HG03066 (cell line): ENCODE measurements around the gene GPR3.
"Not testable (repeated sequence)": the region's sequence is repeated elsewhere in the genome, so short reads cannot be mapped to it uniquely, and the experiment has no call there.

ENCODE experiments used
- ATAC-seq: cut with Tn5 transposase; IDR thresholded peaks from one replicate; pipeline ENCODE4 v1.9.1; 2021; ENCODE audit warnings: low read depth; ENCODE audit not compliant: unreplicated experiment

The GPR3 gene

DNA sequence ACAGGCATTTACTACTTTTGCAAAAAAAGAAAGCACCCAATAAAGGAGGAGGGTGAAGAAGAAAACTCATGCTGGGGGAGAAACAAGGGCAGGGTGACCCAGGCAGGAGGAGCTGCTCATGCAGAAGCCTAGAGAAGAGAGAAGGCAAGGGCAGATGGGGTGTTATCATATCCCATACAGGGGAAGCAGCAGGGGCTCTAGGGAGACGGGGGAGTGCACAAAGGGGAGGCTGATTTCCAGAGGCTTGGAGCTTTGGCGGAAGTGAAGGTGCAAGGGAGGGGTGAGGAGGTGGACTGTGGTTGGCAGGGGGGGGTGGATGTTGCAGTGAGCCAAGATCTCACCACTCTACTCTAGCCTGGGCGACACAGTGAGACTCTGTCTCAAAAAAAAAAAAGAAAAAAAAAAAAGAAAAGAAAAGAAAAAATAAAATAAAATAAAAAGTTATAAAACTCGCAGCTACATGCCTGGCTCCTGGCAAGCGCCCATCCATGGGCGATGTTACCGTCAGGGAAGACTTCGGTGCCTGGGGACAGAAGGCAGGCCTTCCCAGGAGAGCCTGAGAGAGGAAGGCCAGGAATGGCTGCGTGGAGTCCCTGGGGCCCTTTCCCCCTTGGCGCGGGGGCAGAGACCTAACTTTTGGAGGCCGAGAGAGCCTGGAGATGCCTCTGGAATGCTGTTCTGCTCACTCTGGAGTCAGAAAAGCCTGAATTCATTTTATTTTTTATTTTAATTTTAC is 14.5 kb upstream of the GPR3 start:
- no peak for ATAC-seq

GRCh38 chr1:27379564-27380122 is 12.8 kb upstream of the GPR3 start:
- ATAC-seq = no peak

DNA sequence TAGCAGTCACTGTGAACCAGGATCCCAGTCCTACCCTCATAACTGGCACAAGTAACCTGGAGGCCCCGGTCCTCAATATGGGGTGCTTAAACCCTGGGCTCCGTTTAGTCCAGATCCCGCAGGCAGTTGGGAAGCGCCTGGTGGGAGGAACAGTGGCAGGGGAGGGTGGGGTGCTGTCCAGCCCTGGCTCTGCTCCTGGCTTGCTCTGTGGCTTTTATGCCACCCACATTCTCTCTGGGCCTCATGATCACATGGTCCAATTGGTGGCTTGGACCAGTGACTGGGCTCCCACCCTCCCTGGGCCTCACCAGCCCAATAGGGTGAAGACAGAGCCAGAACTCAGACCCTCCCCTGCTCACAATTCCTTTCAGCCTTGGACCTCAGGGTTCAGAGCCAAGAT is 12.2 kb upstream of the GPR3 start:
- no peak for ATAC-seq

DNA sequence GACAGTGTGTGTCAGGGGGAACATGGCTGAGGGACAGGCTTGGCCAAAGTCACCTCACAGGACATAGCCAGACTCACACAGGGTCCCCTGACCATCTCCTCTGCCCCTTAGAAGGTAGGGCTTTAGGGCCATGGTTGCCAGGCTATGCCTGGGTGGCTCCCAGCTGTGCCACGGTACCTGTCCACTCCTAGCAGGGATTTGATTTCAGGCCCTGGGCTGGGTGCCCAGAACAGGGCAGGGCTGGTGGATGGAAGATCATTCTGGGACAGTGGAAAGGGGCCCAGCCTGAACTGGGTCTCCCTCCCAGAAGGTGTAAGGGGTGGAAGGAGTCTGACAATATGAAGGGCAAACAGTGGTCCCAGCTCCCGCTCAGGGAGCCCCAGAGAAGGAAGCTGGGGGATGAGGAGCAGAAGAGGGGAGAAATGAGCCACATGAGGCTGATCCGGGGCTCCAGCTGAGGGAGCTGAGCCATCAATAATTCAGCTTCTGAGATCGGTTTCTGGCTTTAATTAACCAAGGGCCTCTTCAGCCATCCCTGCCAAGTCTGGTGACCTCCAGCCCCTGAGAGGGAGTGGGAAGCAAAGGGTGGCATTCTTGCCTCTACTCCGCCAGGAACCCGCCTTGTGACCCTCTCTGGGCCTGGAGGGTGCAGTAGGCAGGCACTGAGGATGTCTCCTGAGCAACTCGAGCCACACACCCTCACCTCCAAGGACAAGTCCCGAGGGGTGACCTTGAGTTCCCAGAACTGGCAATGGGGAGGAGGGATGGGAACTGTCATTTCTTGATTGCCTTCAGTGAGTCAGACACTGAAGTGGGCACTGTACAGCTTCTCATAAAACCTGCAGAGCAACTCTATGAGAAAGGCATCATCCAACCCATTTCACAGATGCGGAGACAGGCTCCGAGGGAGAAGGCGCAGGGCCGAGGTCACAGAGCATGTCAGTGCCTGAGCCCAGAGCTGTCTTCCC is 11.4 kb upstream of the GPR3 start:
- ATAC-seq = no peak

GRCh38 chr1:27381969-27382762 is 10.3 kb upstream of the GPR3 start:
- ATAC-seq = no peak

GRCh38 chr1:27383039-27383605 is 9.3 kb upstream of the GPR3 start, which contains the start of gene CD164L2:
Gene CD164L2, minus strand, starts transcription at chr1:27383333. Its CDS starts 94 bp downstream, at chr1:27383239.
- ATAC-seq = no peak

DNA sequence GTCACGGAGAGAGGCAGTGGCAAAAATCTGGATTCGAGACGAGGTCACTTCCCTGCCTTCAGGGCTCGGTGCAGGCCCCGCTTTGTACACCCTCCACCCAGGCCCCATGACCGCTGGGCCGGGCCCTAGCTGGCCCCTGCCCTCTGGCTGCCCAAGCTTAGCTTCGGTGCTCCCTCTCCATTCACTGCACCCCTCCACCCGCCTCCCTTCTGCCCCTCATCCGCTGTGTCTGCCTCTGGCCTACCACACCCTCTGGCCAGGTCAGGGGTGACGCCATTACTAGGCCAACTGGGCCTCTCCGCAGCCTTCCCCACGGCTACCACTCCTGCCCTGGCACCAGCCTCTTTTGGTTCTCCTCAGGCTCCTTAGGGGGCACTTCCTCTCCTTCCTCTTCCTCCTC is 8.8 kb upstream of the GPR3 start:
- no peak for ATAC-seq

DNA sequence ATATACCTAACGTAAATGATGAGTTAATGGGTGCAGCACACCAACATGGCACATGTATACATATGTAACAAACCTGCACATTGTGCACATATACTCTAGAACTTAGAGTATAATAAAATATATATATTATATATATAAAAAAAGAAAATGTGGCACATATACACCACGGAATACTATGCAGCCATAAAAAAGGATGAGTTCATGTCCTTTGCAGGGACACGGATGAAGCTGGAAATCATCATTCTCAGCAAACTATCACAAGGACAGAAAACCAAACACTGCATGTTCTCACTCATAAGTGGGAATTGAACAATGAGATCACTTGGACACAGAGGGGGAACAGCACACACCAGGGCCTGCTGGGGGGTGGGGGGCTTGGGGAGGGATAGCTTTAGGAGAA is 7.6 kb upstream of the GPR3 start:
- ATAC-seq = not testable (repeated sequence)

DNA sequence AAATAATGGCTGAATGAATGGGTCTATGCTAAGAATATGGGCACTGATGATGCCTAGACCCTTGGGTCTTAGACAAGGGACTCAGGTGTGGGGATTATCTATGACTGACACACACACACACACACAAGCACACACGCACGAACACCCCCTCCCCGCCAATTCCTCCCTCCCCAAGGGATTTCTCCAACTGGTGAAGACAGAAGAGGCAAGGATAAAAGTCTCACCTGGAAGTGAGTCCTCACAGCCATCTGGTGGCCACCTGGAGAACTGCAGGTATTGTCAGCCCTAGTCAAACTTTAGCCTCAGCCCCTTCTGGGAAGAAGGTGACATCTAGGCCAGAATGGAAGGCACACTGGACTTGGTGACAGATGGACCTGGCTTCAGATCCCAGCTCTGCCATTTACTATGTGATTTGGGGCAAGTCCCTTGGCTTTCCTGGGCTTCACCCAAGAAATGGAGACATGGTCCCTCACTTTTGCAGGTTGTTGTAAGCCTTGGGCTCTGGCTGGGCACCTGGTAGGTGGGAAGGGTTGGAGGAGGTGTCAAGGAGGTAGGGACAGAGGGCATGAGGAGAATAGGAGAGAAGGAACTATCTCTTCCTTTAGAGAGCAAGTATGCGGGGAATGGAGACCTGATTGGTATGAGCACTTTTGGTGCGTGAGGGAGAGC is 4.0 kb upstream of the GPR3 start:
- no peak for ATAC-seq

GRCh38 chr1:27391511-27392095 is 819 bp upstream of the GPR3 start:
- no peak for ATAC-seq

DNA sequence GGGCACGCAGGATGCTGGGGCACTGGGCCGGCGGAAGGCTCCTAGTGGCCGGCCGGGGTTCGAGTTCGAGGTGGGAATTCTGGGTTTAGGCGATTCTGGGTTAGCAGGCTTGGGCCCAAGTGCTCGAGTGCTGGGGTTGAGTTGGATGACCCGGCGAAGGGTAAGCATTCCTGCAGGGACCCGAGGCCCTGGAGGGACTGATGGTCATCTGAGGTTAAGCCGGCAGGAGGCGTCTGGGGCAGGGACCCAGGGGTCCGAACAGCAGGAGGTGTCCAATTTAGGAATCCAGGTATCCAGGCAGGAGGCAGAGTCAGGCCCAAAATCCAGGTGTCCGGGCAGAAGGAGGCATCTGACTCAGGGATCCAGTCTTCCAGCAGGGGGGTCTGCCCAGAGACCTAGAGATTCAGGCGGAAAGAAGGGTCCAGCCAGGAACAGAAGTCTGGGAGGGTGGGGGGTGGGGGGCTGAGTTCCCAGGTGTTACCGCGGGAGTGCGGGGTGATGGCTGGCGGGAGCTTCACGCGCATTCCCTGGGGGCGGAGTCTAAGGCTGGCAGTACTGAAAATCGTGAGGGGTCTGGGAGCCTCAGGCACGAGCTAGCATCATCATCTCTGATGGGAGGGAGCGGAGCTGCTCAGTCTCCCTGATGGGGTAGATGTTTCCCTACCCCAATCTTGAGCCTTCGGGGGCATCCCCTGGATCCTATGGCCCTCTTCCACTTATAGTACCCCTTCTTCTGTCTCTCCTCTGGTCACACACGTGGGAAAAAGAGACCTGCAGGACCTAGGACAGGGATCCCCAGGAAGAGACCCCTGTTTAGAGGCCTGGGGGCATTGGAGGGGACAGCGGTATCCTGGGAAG is 585 bp downstream of the GPR3 start:
- peak; percentile 20 for ATAC-seq

DNA sequence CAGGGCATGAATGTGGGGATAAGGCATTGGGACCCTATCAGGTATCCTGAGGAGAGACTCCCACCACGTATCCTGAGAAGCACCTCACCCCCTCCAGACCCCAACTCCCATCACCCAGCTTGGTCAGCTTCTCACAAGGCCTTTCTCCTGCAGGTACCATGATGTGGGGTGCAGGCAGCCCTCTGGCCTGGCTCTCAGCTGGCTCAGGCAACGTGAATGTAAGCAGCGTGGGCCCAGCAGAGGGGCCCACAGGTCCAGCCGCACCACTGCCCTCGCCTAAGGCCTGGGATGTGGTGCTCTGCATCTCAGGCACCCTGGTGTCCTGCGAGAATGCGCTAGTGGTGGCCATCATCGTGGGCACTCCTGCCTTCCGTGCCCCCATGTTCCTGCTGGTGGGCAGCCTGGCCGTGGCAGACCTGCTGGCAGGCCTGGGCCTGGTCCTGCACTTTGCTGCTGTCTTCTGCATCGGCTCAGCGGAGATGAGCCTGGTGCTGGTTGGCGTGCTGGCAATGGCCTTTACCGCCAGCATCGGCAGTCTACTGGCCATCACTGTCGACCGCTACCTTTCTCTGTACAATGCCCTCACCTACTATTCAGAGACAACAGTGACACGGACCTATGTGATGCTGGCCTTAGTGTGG is 1.3 kb downstream of the GPR3 start:
- no peak for ATAC-seq

DNA sequence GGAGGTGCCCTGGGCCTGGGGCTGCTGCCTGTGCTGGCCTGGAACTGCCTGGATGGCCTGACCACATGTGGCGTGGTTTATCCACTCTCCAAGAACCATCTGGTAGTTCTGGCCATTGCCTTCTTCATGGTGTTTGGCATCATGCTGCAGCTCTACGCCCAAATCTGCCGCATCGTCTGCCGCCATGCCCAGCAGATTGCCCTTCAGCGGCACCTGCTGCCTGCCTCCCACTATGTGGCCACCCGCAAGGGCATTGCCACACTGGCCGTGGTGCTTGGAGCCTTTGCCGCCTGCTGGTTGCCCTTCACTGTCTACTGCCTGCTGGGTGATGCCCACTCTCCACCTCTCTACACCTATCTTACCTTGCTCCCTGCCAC is 1.8 kb downstream of the GPR3 start:
- no peak for ATAC-seq

- no peak for ATAC-seq
Measured at GRCh38 chr1:27394925-27395324, 2.5 kb downstream of the GPR3 start.

GRCh38 chr1:27395441-27396195 is 3.2 kb downstream of the GPR3 start:
- no peak for ATAC-seq

GRCh38 chr1:27397110-27397509 is 4.7 kb downstream of the GPR3 start:
- ATAC-seq = no peak

DNA sequence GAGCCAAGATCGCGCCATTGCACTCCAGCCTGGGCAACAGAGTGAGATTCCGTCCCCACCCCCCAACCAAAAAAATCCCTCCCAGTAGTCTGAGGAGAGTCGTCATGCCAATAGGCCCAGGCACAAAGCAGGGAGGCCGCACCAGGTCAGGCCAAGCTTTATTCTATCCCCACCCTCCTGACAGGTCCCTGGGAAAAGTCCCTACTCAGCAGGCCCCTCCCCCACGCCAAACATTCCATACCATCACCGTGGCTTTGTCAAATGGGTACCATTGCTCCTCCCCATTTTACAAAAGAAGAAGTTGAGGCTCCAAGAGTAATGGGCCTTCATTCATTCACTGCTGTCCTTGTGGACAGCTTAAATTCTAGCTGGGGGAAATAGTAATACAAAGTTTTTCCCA is 5.3 kb downstream of the GPR3 start:
- ATAC-seq = no peak
